AG09319 (cell line): Measurements from ENCODE around the gene NKTR.
"Not testable (repeated sequence)": the region's sequence is repeated elsewhere in the genome, so short reads cannot be mapped to it uniquely, and the experiment has no call there.

ENCODE experiments used
- DNase-seq: peaks from one replicate; pipeline ENCODE4 v3.0.0-alpha.2; 2010; ENCODE audit warnings: low read depth; ENCODE audit errors: extremely low read depth
- CTCF ChIP-seq: IDR thresholded peaks from 2 replicates; pipeline ENCODE4 v1.5.1; 2011; ENCODE audit warnings: low read depth, mild to moderate bottlenecking, inconsistent platforms, low read length, moderate library complexity

Gene NKTR

GRCh38 chr3:42588625-42589024 lies 11.9 kb upstream of the NKTR start:
- TF ChIP-seq CTCF, result no peak

GRCh38 chr3:42589382-42590109 lies 10.9 kb upstream of the NKTR start:
- DNase-seq, result no peak

More at GRCh38 chr3:42588625-42589024, 11.9 kb upstream of the NKTR start:
- DNase-seq, result no peak

DNA sequence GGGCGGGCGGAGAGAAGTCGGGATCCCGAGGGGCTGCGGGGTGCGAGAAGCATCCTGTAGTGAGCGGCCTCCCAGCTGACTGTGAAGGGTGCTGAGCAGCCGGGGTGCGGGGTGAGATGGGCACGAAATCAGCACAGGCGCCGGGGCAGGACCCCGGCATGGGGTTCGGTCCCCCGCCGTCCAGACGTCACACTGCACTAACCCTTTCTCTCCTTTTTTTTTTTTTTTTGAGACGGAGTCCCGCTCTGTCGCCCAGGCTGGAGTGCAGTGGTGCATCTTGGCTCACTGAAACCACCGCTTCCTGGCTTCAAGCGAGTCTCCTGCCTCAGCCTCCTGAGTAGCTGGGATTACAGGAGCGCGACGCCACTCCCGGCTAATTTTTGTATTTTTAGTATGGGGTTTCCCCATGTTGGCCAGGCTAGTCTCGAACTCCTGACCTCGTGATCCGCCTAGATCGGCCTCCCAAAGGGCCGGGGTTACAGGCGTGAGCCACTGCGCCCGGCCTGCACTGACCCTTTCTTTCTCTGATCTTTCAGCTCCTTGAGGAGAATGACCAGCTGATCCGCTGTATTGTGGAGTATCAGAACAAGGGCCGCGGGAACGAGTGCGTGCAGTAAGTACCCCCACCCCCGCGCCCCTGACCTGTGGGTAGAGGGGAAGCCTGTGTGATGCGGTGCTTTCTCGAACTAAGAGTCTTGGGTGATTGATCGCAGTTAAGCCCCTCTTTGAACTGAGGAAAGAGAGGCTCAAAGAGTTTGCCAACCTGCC lies 9.3 kb upstream of the NKTR start:
- DNase-seq, result no peak
- TF ChIP-seq CTCF, result no peak

More at GRCh38 chr3:42589382-42590109, 10.9 kb upstream of the NKTR start:
- no peak for TF ChIP-seq CTCF

GRCh38 chr3:42591811-42592210 lies 8.7 kb upstream of the NKTR start:
- no peak for TF ChIP-seq CTCF
- no peak for DNase-seq

DNA sequence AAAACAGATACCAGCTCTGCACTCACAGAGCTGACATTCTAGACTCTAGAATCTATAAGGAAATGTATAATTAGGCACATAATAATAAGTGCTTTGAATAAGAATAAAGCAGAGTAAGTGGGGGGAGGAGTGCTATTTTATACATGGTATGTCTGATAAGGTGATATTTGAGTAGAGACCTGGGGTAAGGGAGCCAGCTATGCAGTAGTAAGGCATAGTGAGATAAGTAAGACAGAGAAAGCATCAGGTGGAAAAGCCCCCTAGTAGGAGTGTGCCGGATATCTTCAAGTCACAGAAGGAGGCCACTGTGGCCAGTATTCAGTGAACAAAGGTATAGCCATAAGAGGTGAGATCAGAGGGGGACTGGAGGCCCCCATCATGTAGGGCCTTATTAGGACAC lies 6.9 kb upstream of the NKTR start:
- DNase-seq, result no peak
- TF ChIP-seq CTCF, result no peak

GRCh38 chr3:42595682-42596081 lies 4.8 kb upstream of the NKTR start:
- no peak for TF ChIP-seq CTCF
- DNase-seq, result no peak

DNA sequence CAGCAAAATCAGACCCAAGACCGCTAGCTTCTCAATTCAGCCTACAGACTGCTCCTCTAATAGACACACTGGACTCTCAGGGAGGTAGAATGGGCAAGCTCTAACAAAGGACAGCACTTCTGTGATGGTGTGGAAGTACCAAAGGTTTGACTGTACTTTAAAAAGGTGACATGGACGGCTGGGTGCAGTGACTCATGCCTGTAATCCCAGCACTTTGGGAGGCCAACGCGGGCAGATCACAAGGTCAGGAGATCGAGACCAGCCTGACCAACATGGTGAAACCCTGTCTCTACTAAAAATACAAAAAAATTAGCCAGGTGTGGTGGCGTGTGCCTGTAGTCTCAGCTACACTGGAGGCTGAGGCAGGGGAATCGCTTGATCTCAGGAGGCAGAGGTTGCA lies 3.4 kb upstream of the NKTR start:
- not testable (repeated sequence) for DNase-seq
